ENCODE measurements around the gene LRP4. TPM values are rescaled to one million over a fixed set of nuclear protein-coding genes. Genes with fewer than 3 reads are reported as not detected.

The LRP4 gene
- total and polyA plus RNA-seq, 2 donors (not counting 1 experiment from before 2014, with no cell fraction given), result 1.3 to 2.9 TPM

DNA sequence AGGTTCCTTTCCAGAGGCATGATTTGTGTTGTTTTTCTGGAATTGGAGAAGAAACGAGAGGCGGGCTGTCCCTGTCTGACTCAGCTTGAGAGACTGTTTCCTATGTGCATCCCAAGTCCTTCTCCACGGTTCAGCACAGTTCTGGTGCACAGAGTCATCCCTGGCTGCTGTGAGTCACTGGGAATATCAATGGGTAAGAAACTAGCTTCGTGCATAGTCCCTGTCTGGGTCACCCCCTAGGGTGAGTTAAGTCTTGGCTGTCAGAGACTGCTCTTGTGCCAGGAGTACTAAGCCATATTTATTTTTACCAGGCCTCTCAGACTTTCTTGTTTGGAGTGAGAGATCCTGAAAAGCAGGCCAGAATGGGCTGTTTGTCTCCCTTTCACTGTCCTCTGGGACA is 2.4 kb upstream of the LRP4 start:
- Histone ChIP-seq H3K9ac (ENCODE audit: insufficient read depth, low read length) (no peak overlapping the region), H3K9me3 (ENCODE audit: control insufficient read depth, insufficient read depth, low read depth, low read length) (no peaks in the 10 kb centered on the region), H2AFZ (ENCODE audit: low read length) (no peak overlapping the region), H3K27me3 (ENCODE audit: control insufficient read depth, insufficient read depth, low read length) (no peaks in the 10 kb centered on the region), H3K27ac (ENCODE audit: insufficient read depth, low read length) (peak overlapping the region; percentile 65), H3K79me2 (ENCODE audit: control insufficient read depth, insufficient read depth, low read length) (no peaks in the 10 kb centered on the region), H3K4me3 (replicated peaks in 1 of 4; ENCODE audit: control extremely low read depth in 1 of 4, insufficient read depth in 1 of 4, low read depth in 3 of 4, low read length in 4 of 4) (no peak overlapping the region), H3K4me2 (ENCODE audit: extremely low read depth, insufficient read depth, low read length) (peak overlapping the region; percentile 36), H3K36me3 (ENCODE audit: control insufficient read depth, insufficient read depth, low read length) (no peaks in the 10 kb centered on the region), H4K20me1 (ENCODE audit: control insufficient read depth, extremely low read depth, insufficient read depth, low read length) (no peaks in the 10 kb centered on the region), H3K4me1 (ENCODE audit: control insufficient read depth, extremely low read depth, insufficient read depth, low read length) (peaks cover 12% of the 10 kb centered on the region)
- TF ChIP-seq, protein P1, sequence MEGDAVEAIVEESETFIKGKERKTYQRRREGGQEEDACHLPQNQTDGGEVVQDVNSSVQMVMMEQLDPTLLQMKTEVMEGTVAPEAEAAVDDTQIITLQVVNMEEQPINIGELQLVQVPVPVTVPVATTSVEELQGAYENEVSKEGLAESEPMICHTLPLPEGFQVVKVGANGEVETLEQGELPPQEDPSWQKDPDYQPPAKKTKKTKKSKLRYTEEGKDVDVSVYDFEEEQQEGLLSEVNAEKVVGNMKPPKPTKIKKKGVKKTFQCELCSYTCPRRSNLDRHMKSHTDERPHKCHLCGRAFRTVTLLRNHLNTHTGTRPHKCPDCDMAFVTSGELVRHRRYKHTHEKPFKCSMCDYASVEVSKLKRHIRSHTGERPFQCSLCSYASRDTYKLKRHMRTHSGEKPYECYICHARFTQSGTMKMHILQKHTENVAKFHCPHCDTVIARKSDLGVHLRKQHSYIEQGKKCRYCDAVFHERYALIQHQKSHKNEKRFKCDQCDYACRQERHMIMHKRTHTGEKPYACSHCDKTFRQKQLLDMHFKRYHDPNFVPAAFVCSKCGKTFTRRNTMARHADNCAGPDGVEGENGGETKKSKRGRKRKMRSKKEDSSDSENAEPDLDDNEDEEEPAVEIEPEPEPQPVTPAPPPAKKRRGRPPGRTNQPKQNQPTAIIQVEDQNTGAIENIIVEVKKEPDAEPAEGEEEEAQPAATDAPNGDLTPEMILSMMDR (conservative IDR thresholded peaks at IDR 0.05 in 1 of 2, IDR thresholded peaks at IDR 0.05 in 1 of 2; ENCODE audit: low read depth in 1 of 2, low read length in 2 of 2), result no peak
- TF ChIP-seq EZH2 (IDR thresholded peaks at IDR 0.05; ENCODE audit: low read length, missing control alignments), result no peak
- DNase-seq (ENCODE audit: low read depth in 2 of 2), result peak; percentile 94 to 99

DNA sequence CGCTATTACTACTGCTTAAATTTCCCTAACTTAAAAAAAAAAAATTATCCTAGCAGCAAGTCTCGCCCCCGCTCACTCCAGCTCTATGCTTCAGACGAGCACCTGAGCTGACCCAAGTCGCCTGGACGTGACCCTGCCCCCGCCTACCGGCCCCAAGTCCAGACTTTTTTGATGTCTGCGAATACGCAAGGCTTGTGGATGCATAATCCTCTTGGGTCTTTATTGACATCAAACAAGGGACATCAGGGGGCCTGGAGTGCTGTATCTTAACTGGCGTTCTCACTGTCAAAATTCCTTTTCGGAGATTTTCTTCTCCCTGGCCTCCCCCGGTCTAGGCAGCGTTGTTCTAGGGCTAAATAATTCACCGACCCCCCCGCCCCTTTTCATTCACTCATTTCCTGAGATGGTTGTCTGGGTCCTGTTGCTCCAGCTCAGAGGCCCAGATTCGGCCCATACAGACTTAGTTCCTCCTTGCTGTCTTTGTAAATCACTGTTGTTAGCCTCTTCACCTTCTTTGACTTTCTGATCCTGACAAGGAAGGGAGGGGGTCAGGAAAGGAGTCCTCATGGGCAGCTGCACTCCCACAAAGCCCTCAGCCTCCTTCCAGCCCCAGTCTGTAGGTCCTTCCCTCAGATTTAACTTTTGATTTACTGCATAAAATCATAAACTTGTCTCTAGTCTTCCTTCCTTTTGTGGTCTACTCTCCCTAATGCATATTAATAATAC is 601 bp upstream of the LRP4 start:
- Histone ChIP-seq H2AFZ (ENCODE audit: low read length) (no peak overlapping the region), H3K9ac (ENCODE audit: insufficient read depth, low read length) (no peak overlapping the region), H3K9me3 (ENCODE audit: control insufficient read depth, insufficient read depth, low read depth, low read length) (no peaks in the 10 kb centered on the region), H3K4me1 (ENCODE audit: control insufficient read depth, extremely low read depth, insufficient read depth, low read length) (peaks cover 16% of the 10 kb centered on the region), H3K27me3 (ENCODE audit: control insufficient read depth, insufficient read depth, low read length) (no peaks in the 10 kb centered on the region), H3K36me3 (ENCODE audit: control insufficient read depth, insufficient read depth, low read length) (no peaks in the 10 kb centered on the region), H4K20me1 (ENCODE audit: control insufficient read depth, extremely low read depth, insufficient read depth, low read length) (no peaks in the 10 kb centered on the region), H3K4me2 (ENCODE audit: extremely low read depth, insufficient read depth, low read length) (peak overlapping the region; percentile 41), H3K4me3 (replicated peaks in 1 of 4; ENCODE audit: control extremely low read depth in 1 of 4, insufficient read depth in 1 of 4, low read depth in 3 of 4, low read length in 4 of 4) (peak overlapping the region in 3 of 4 experiments; percentile 14 to 44 (median 42)), H3K79me2 (ENCODE audit: control insufficient read depth, insufficient read depth, low read length) (no peaks in the 10 kb centered on the region), H3K27ac (ENCODE audit: insufficient read depth, low read length) (no peak overlapping the region)
- TF ChIP-seq, protein P1 (conservative IDR thresholded peaks at IDR 0.05 in 1 of 2, IDR thresholded peaks at IDR 0.05 in 1 of 2; ENCODE audit: low read depth in 1 of 2, low read length in 2 of 2), result no peak
- TF ChIP-seq EZH2 (IDR thresholded peaks at IDR 0.05; ENCODE audit: low read length, missing control alignments), result no peak
- DNase-seq (ENCODE audit: low read depth in 2 of 2), result no peak

DNA sequence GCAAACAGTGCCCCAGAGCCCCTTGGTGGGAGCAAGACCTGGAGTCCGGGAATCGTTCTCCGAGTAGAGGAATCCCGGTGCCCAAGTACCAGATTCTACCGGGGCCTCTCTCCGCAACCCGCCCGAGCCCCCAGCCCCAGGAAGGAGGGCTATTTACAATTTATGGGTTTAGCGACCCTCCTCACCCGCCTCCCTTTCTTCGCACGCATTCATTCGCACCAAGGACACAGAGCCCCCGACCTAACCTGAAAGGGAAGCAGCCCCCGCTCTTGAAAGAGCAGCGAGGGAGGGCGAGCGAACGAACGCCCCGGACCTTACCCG is 628 bp downstream of the LRP4 start:
- no peak for TF ChIP-seq EZH2 (IDR thresholded peaks at IDR 0.05; ENCODE audit: low read length, missing control alignments)
- TF ChIP-seq, protein P1 (conservative IDR thresholded peaks at IDR 0.05 in 1 of 2, IDR thresholded peaks at IDR 0.05 in 1 of 2; ENCODE audit: low read depth in 1 of 2, low read length in 2 of 2), result no peak
- no peak overlapping the region for H3K27ac ChIP-seq (ENCODE audit: insufficient read depth, low read length)

More for the DNA sequence above, 628 bp downstream of the LRP4 start:
- Histone ChIP-seq H3K27me3 (ENCODE audit: control insufficient read depth, insufficient read depth, low read length) (no peaks in the 10 kb centered on the region), H4K20me1 (ENCODE audit: control insufficient read depth, extremely low read depth, insufficient read depth, low read length) (no peaks in the 10 kb centered on the region), H2AFZ (ENCODE audit: low read length) (no peak overlapping the region), H3K9ac (ENCODE audit: insufficient read depth, low read length) (peak overlapping the region; percentile 43), H3K36me3 (ENCODE audit: control insufficient read depth, insufficient read depth, low read length) (no peaks in the 10 kb centered on the region), H3K4me1 (ENCODE audit: control insufficient read depth, extremely low read depth, insufficient read depth, low read length) (peaks cover 16% of the 10 kb centered on the region), H3K79me2 (ENCODE audit: control insufficient read depth, insufficient read depth, low read length) (no peaks in the 10 kb centered on the region), H3K4me3 (replicated peaks in 1 of 4; ENCODE audit: control extremely low read depth in 1 of 4, insufficient read depth in 1 of 4, low read depth in 3 of 4, low read length in 4 of 4) (peak overlapping the region; percentile 42 to 77 (median 46)), H3K4me2 (ENCODE audit: extremely low read depth, insufficient read depth, low read length) (peak overlapping the region; percentile 92), H3K9me3 (ENCODE audit: control insufficient read depth, insufficient read depth, low read depth, low read length) (no peaks in the 10 kb centered on the region)
- DNase-seq (ENCODE audit: low read depth in 2 of 2), result no peak
